Naive thymus-derived CD8-positive, alpha-beta T cell (primary cell): ENCODE data around the gene ADAM19. TPM values are rescaled to one million over a fixed set of nuclear protein-coding genes. Genes with fewer than 3 reads are reported as not detected.

Experiments
- ATAC-seq, 2 donors: fragments of 150-1000 bp; cut with Tn5 transposase in 1 of 2; sonication (Bioruptor Pico), chemical (Tn5 transposase) in 1 of 2; 1 replicate in 1 of 2; 2 replicates in 1 of 2; pipeline ENCODE4 v1.10.0; 2021; ENCODE audit warnings: mild to moderate bottlenecking in 2 of 2, moderate library complexity in 2 of 2
- POLR2A ChIA-PET: fragments of 350-600 bp; sonication (Branson Sonifier 250); formaldehyde crosslinking; loops from one replicate; lab custom pipeline; 2021; ENCODE audit warnings: antibody characterized with exemption; lab: Charles Lee
- DNase-seq, 10 donors: peaks; one replicate each; pipeline versions ENCODE4 v3.0.0 to v3.0.0-alpha.2; 2020 to 2022
- H3K27ac Mint-ChIP-seq, 10 donors: one replicate each; pipeline ENCODE4 v1.8.0; 2020 to 2022; ENCODE audit warnings: mild to moderate bottlenecking in 10 of 10, mixed read lengths in 10 of 10, moderate library complexity in 4 of 10, inconsistent platforms in 1 of 10
- H3K27me3 Mint-ChIP-seq, 5 donors: one replicate each; pipeline ENCODE4 v1.8.0; 2021 to 2022; ENCODE audit warnings: mixed read lengths in 5 of 5
- H3K36me3 Mint-ChIP-seq, 3 donors: one replicate each; pipeline ENCODE4 v1.8.0; 2020 to 2022; ENCODE audit warnings: mixed read lengths in 3 of 3, mild to moderate bottlenecking in 2 of 3, inconsistent platforms in 1 of 3
- H3K4me1 Mint-ChIP-seq, 4 donors: one replicate each; pipeline ENCODE4 v1.8.0; 2021 to 2022; ENCODE audit warnings: mixed read lengths in 4 of 4
- H3K4me3 Mint-ChIP-seq, 10 donors: one replicate each; pipeline ENCODE4 v1.8.0; 2020 to 2022; ENCODE audit warnings: mild to moderate bottlenecking in 10 of 10, mixed read lengths in 10 of 10, moderate library complexity in 6 of 10, inconsistent platforms in 1 of 10
- H3K9me3 Mint-ChIP-seq, 9 donors: one replicate each; pipeline ENCODE4 v1.8.0; 2020 to 2022; ENCODE audit warnings: mixed read lengths in 9 of 9, mild to moderate bottlenecking in 3 of 9, inconsistent platforms in 1 of 9, moderate library complexity in 1 of 9
- polyA plus RNA-seq, 3 donors: library from polyadenylated mRNA; unstranded; fragments of 300-500 nt; fragmentation: Illumina TruSeq; gene quantifications; one replicate each; pipeline ENCODE4 v1.2.3, GENCODE V29; 2021
- total RNA-seq, 8 experiments: library from RNA in 2 of 8; stranded (reverse) in 2 of 8; gene quantifications; one replicate each; pipeline ENCODE4 v1.2.3 and lab custom pipeline; 2021 to 2026

The ADAM19 gene
- total and polyA plus RNA-seq, 5 experiments from 2014 or later = 0.08 to 3.6 (median 1.9) TPM; not detected in 1

GRCh38 chr5:157481666-157482065, 93.9 kb downstream of the ADAM19 start:
- DNase-seq = no peak
- Mint-ChIP-seq H3K27ac (peak overlapping the region in 1 of 10 donors; percentile 9), H3K4me3 (no peak overlapping the region), H3K4me1 (peaks cover 2 to 60% (median 4%) of the 10 kb centered on the region in 4 donors), H3K27me3 (peaks cover 0 to 7% (median 1%) of the 10 kb centered on the region in 5 donors), H3K9me3 (peaks cover 0 to 4% (median 0%) of the 10 kb centered on the region in 9 donors), H3K36me3 (peaks cover 0 to 1% (median 0%) of the 10 kb centered on the region in 3 donors)
- ATAC-seq = no peak
- POLR2A ChIA-PET = no interaction called here

GRCh38 chr5:157481265-157481664, 94.3 kb downstream of the ADAM19 start:
- Mint-ChIP-seq H3K27ac (peak overlapping the region in 2 of 10 donors; percentile 53 to 67), H3K27me3 (peaks cover 0 to 7% (median 1%) of the 10 kb centered on the region in 5 donors), H3K36me3 (peaks cover 0 to 1% (median 0%) of the 10 kb centered on the region in 3 donors), H3K9me3 (peaks cover 0 to 4% (median 0%) of the 10 kb centered on the region in 9 donors), H3K4me1 (peaks cover 0 to 57% (median under 1%) of the 10 kb centered on the region in 4 donors), H3K4me3 (peak overlapping the region in 1 of 10 donors; percentile 50)
- DNase-seq (no peak), ATAC-seq (no peak)
- POLR2A ChIA-PET = no interaction called here

GRCh38 chr5:157479612-157480510, 95.7 kb downstream of the ADAM19 start:
- Mint-ChIP-seq H3K4me3 (no peak overlapping the region), H3K36me3 (peaks cover 0 to 1% (median 0%) of the 10 kb centered on the region in 3 donors), H3K4me1 (peaks cover 0 to 45% (median under 1%) of the 10 kb centered on the region in 4 donors), H3K9me3 (peaks cover 0 to 4% (median 0%) of the 10 kb centered on the region in 9 donors), H3K27ac (peak overlapping the region in 2 of 10 donors; percentile 43 to 66), H3K27me3 (peaks cover 0 to 3% (median 1%) of the 10 kb centered on the region in 5 donors)
- ATAC-seq (no peak), DNase-seq (no peak)
- POLR2A ChIA-PET = no interaction called here

- H3K4me1 Mint-ChIP-seq = peaks cover 0 to 40% (median under 1%) of the 10 kb centered on the region in 4 donors
- POLR2A ChIA-PET = no interaction called here
- DNase-seq = no peak
- peaks cover 0 to 1% (median 0%) of the 10 kb centered on the region in 3 donors for H3K36me3 Mint-ChIP-seq
- H3K4me3 Mint-ChIP-seq = no peak overlapping the region
- H3K9me3 Mint-ChIP-seq = peaks cover 0 to 4% (median 0%) of the 10 kb centered on the region in 9 donors
- H3K27ac Mint-ChIP-seq = peak overlapping the region in 2 of 10 donors; percentile 37 to 66
- ATAC-seq = no peak
- H3K27me3 Mint-ChIP-seq = peaks cover 0 to 3% (median 1%) of the 10 kb centered on the region in 5 donors
Measured at GRCh38 chr5:157479166-157479565, 96.4 kb downstream of the ADAM19 start.

- no peak for ATAC-seq
Measured at GRCh38 chr5:157478726-157479125, 96.8 kb downstream of the ADAM19 start.

GRCh38 chr5:157477814-157478494, 97.6 kb downstream of the ADAM19 start:
- DNase-seq = no peak
- Mint-ChIP-seq H3K4me1 (peaks cover 0 to 43% (median under 1%) of the 10 kb centered on the region in 4 donors), H3K36me3 (peaks cover 0 to 1% (median 0%) of the 10 kb centered on the region in 3 donors)

More at GRCh38 chr5:157478726-157479125, 96.8 kb downstream of the ADAM19 start:
- peaks cover 0 to 1% (median 0%) of the 10 kb centered on the region in 3 donors for H3K36me3 Mint-ChIP-seq
- H3K4me1 Mint-ChIP-seq = peaks cover 0 to 40% (median under 1%) of the 10 kb centered on the region in 4 donors
- H3K4me3 Mint-ChIP-seq = no peak overlapping the region
- DNase-seq = no peak
- POLR2A ChIA-PET = no interaction called here
- peaks cover 0 to 4% (median 0%) of the 10 kb centered on the region in 9 donors for H3K9me3 Mint-ChIP-seq
- H3K27me3 Mint-ChIP-seq = peaks cover 0 to 3% (median 0%) of the 10 kb centered on the region in 5 donors
- peak overlapping the region in 1 of 10 donors; percentile 66 for H3K27ac Mint-ChIP-seq

GRCh38 chr5:157476702-157477408, 98.7 kb downstream of the ADAM19 start:
- POLR2A ChIA-PET = no interaction called here
- ATAC-seq = peak in 1 of 2 donors; percentile 39

More at GRCh38 chr5:157477814-157478494, 97.6 kb downstream of the ADAM19 start:
- no peak overlapping the region for H3K4me3 Mint-ChIP-seq
- no peak for ATAC-seq
- peak overlapping the region in 1 of 10 donors; percentile 45 for H3K27ac Mint-ChIP-seq
- peaks cover 0 to 4% (median 0%) of the 10 kb centered on the region in 9 donors for H3K9me3 Mint-ChIP-seq
- H3K27me3 Mint-ChIP-seq = peaks cover 0 to 3% (median 0%) of the 10 kb centered on the region in 5 donors
- POLR2A ChIA-PET = interaction anchor here (0.7 kb wide), 1 partner anchor 241 kb away, joined by 6 read pairs; no protein-coding TSS in a partner anchor

GRCh38 chr5:157475432-157475831, 100.1 kb downstream of the ADAM19 start:
- Mint-ChIP-seq H3K27ac (no peak overlapping the region), H3K4me1 (peaks cover 0 to 31% (median under 1%) of the 10 kb centered on the region in 4 donors), H3K27me3 (peaks cover 0 to 3% (median 0%) of the 10 kb centered on the region in 5 donors), H3K9me3 (no peaks in the 10 kb centered on the region), H3K36me3 (no peaks in the 10 kb centered on the region), H3K4me3 (no peak overlapping the region)
- DNase-seq (no peak), ATAC-seq (no peak)
- POLR2A ChIA-PET = no interaction called here

More at GRCh38 chr5:157476702-157477408, 98.7 kb downstream of the ADAM19 start:
- H3K36me3 Mint-ChIP-seq = no peaks in the 10 kb centered on the region
- H3K4me3 Mint-ChIP-seq = no peak overlapping the region
- peak in 4 of 10 donors; percentile 3 to 26 (median 13) for DNase-seq
- peaks cover 0 to 38% (median under 1%) of the 10 kb centered on the region in 4 donors for H3K4me1 Mint-ChIP-seq
- no peak overlapping the region for H3K27ac Mint-ChIP-seq
- H3K9me3 Mint-ChIP-seq = no peaks in the 10 kb centered on the region
- peaks cover 0 to 3% (median 0%) of the 10 kb centered on the region in 5 donors for H3K27me3 Mint-ChIP-seq

GRCh38 chr5:157473383-157474320, 101.9 kb downstream of the ADAM19 start:
- Mint-ChIP-seq H3K27me3 (peaks cover 0 to 2% (median 0%) of the 10 kb centered on the region in 5 donors), H3K27ac (peak overlapping the region in 1 of 10 donors; percentile 22), H3K4me1 (peaks cover 0 to 18% (median 0%) of the 10 kb centered on the region in 4 donors), H3K36me3 (no peaks in the 10 kb centered on the region), H3K9me3 (no peaks in the 10 kb centered on the region), H3K4me3 (no peak overlapping the region)
- DNase-seq (no peak), ATAC-seq (no peak)
- POLR2A ChIA-PET = no interaction called here

- ATAC-seq = no peak
- H3K27ac Mint-ChIP-seq = no peak overlapping the region
- POLR2A ChIA-PET = no interaction called here
- H3K36me3 Mint-ChIP-seq = no peaks in the 10 kb centered on the region
- H3K9me3 Mint-ChIP-seq = no peaks in the 10 kb centered on the region
- peaks cover 0 to 4% (median 0%) of the 10 kb centered on the region in 4 donors for H3K4me1 Mint-ChIP-seq
- DNase-seq = peak in 1 of 10 donors; percentile 3
- H3K4me3 Mint-ChIP-seq = no peak overlapping the region
- peaks cover 0 to 1% (median 0%) of the 10 kb centered on the region in 5 donors for H3K27me3 Mint-ChIP-seq
Measured at GRCh38 chr5:157471709-157472108, 103.9 kb downstream of the ADAM19 start.

GRCh38 chr5:157470631-157471030, 104.9 kb downstream of the ADAM19 start:
- no peak overlapping the region for H3K27ac Mint-ChIP-seq

More at GRCh38 chr5:157470631-157471030, 104.9 kb downstream of the ADAM19 start:
- POLR2A ChIA-PET = no interaction called here
- no peak for DNase-seq
- H3K4me1 Mint-ChIP-seq = peaks cover 0 to 4% (median 0%) of the 10 kb centered on the region in 4 donors
- ATAC-seq = no peak
- H3K27me3 Mint-ChIP-seq = peaks cover 0 to 12% (median 10%) of the 10 kb centered on the region in 5 donors
- H3K36me3 Mint-ChIP-seq = no peaks in the 10 kb centered on the region
- H3K4me3 Mint-ChIP-seq = no peak overlapping the region
- H3K9me3 Mint-ChIP-seq = no peaks in the 10 kb centered on the region
